Suppressor macrophage treated with lipopolysaccharide for 4 hours (primary cell): ENCODE results near the gene BNC2.
"Not testable (repeated sequence)": the region's sequence is repeated elsewhere in the genome, so short reads cannot be mapped to it uniquely, and the experiment has no call there.

Experiments
- DNase-seq: peaks from one replicate; pipeline ENCODE4 v3.0.0-alpha.2; 2020

BNC2 gene, protein sequence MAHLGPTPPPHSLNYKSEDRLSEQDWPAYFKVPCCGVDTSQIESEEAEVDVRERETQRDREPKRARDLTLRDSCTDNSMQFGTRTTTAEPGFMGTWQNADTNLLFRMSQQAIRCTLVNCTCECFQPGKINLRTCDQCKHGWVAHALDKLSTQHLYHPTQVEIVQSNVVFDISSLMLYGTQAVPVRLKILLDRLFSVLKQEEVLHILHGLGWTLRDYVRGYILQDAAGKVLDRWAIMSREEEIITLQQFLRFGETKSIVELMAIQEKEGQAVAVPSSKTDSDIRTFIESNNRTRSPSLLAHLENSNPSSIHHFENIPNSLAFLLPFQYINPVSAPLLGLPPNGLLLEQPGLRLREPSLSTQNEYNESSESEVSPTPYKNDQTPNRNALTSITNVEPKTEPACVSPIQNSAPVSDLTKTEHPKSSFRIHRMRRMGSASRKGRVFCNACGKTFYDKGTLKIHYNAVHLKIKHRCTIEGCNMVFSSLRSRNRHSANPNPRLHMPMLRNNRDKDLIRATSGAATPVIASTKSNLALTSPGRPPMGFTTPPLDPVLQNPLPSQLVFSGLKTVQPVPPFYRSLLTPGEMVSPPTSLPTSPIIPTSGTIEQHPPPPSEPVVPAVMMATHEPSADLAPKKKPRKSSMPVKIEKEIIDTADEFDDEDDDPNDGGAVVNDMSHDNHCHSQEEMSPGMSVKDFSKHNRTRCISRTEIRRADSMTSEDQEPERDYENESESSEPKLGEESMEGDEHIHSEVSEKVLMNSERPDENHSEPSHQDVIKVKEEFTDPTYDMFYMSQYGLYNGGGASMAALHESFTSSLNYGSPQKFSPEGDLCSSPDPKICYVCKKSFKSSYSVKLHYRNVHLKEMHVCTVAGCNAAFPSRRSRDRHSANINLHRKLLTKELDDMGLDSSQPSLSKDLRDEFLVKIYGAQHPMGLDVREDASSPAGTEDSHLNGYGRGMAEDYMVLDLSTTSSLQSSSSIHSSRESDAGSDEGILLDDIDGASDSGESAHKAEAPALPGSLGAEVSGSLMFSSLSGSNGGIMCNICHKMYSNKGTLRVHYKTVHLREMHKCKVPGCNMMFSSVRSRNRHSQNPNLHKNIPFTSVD

DNA sequence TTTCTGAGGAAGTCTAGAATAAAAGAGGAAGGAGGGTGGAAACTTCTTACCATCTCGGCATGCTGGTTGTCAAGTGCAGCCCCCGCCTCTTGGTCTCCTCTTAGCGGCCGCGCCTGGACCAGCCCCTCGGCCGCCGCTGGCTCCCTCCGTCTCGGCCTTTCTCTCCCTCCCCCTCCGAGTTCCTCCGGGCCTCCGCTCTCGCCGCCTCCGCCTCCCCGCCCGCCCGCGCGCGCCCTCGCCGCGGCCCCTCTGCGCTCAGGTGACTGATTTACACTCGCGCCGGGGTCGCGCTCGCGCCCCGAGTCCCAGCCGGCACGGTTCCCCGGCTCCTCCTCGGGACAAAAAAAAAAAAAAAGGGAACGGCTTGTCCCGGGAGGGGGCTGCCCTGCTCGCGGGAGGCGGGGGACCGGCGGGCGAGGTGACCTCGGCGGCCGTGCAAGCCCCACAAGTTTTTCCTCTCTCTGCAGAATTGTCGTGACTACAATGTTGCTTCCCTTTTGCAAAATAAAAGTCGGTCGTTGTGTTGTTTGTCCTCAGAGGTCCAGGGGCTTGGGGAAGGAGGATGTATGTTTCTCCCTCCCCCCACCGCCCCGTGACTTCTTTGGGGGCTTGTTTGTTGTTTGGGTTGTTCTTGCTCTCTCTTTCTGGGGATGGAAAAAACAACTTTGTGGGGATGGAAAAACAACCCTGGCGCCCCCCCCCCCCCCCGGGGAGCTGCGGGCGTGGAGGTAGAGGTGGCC is at the start of gene BNC2:
TSS of gene BNC2 (minus strand) at position 75 of the 740 bp plus-strand sequence. CDS start at position 53, 22 bp downstream.
- peak; percentile 35 for DNase-seq

DNA sequence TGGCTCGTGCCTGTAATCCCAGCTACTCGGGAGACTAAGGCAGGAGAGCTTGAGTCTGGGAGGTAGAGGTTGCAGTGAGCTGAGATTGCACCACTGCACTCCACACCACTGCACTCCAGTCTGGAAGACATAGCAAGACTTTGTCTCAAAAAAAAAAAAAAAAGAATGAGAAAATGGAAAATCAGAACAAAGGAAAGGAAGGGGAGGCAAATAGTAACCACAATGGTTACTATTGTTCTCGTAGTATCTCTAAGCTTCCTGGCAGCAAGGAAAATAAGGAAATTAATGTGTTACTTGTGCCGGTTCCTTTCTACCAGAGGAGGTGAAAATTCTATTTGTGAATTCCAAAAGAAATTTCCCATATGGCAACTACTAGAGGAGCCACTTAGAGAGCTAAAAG is 48.5 kb upstream of the BNC2 start:
- DNase-seq = no peak

DNA sequence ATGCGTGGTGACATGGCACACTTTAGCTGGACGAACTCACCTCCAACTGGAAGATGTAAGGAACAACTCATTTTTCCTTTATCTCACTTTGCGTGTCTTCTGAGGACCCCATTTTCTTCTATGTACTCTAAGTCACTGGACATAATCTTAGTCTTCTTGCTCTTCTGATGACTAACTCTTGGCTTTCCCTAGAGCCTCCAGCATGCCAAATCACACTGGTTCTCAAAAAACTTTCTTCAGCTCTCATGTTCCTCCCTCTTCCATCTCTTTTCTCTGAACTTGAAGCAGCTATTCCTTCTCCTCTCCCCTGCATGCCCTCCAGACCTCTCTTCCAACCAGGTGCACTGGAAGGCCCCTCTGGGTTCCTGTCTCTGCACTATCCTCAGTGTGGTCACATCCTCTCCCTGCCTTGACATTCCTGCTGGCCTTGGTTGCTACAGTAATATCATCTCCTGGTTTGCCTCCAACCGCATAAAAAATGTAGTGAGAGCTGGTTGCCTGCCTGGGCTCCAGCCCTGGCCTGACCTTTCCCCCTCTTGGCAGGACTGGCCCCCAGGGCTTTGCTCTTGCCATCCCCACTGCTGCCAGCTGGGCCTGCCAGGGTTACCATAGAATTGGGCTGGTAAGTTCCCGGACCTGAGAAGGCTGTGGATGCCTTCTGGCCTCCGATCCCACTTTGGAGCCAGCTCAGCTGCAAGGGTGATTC is 44.8 kb upstream of the BNC2 start:
- DNase-seq = no peak

DNA sequence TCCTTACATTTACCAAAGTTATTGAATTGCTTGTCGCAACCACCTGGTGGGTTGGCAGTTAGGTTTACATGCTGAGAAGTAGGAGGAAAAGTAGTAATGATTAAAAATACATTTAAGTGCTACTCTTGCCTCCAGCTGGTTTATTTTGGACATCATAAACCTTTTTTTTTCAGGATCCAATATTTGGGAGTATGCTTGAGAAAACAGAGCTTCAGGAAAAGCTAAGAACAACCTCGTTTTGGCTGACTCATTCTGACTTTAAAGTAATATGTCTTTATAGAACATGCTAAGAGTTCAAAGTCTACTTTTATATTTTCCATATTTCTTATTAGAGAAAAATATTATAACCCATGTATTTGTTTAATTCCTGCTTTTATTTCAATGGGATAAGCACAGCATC is 41.7 kb upstream of the BNC2 start:
- DNase-seq = no peak

DNA sequence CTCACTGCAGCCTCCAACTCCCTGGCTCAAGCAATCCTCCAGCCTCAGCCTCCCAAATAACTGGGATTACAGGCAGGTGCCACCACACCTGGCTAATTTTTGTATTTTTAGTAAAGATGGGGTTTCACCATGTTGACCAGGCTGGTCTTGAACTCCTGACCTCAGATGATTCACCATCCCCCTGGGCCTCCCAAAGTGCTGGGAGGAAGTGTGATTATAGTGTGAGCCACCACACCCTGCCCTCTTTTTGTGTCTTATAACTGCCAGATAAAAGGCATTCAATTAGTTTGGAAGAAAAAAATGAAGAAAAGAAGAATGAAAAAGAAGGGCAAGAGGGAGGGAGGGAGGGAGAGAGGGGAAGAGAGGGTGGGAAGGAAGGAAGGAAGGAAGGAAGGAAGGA is 37.7 kb upstream of the BNC2 start:
- not testable (repeated sequence) for DNase-seq

DNA sequence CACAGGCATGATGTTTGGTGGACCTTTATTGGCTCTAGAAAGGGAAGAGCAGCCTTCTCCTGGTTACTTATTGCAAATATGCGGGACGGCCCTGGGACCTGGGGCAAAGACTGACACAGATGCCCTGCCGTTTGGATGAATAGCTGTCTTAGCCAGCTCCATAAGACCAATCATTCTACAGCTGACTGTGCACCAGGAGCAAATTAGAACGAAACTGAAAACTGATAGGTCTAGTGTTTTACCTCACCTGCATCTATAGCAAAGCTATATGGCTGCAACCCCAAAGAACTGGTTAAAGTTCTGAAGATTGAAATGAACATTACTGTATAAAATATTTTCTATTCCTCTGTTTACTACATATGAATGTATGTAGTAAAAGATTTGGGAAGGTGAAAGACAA is 34.2 kb upstream of the BNC2 start:
- DNase-seq = no peak

DNA sequence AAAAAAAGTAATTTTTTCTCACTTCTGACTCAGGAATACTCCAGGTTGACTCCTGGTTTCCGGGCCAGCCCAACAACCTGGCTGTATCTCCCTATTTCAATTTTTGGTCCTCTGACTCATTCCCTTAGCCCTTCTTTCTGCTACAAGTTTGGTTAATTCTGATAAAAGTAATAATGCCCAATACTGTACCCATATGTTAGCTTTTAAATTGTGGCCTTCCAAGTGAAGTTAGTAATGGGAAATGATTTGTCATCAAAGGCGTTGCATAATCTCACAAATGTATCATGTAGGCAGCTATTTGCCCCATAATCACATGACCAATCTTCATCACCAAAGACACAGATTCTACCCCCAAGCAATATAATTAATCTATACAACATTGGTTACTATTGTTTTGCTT is 31.1 kb upstream of the BNC2 start:
- peak; percentile 55 for DNase-seq

DNA sequence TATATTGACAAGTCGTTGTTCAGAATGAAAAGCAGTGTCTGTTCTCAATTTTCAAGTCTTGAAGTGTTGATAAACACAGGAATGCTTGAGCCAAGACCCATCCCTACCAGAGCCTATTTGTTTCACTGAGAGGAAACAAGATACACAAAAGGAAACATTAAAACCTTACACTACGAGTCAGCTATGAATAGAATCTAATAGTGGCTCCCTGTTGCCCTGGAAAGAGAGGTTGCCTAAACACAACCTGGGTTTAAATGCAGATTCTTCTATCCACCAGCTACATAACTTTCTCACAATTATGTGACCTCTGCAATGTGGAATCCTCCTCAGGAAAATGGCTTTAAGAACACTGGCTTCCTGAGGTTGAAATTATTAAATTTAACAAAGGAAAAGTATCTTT is 29.1 kb upstream of the BNC2 start:
- DNase-seq = no peak

DNA sequence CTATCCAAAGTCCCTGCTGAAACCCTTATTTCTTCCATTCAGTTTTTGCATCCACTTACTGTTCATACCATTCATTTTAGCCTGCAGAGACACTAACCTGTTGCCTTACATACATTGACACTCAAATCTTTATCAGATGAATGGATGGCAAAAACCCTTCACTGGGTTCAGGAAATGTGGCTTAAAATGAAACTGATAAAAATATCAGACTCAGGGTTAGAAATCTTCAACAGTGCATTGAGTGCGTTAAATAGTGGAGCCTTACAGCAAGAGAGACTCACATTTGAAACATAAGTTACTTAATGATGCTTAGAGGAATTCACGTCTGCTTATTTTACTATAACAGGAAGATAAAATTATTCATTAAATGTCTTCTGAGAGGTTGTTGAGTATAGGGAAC is 28.0 kb upstream of the BNC2 start:
- DNase-seq = no peak

DNA sequence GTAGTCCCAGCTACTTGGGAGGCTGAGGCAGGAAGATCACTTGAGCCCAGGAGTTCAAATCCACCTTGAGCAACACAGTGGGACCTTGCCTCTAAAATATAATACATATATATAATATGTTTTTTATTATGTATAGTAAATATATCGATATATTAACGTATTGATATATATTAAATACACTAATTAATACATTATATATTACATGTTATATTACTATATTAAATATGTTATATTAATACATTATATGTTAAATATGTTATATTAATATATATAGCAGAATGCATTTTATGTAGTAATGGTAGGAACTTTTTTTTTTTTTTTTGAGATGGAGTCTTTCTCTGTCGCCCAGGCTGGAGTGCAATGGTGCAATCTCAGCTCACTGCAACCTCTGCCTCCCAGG is 18.1 kb upstream of the BNC2 start:
- no peak for DNase-seq

DNA sequence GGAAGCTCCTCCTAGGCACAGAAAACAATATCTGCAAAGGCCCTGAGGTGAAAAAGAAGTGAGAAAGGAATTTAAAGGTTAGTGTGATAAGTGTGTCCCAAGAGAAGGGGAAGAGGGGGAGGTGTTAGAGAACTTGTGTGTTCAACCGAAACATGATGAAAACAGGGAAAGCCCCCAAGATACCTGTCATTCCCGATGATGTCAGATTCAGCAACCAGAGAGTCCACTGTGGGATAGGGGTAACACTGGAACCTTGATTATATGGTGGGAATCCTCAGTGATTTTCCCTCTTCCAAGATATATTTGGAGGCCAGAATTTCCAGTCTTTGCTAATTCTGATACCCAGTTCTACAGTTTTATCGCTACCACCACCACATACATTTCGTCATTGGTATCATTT is 15.5 kb upstream of the BNC2 start:
- DNase-seq = peak; percentile 11

DNA sequence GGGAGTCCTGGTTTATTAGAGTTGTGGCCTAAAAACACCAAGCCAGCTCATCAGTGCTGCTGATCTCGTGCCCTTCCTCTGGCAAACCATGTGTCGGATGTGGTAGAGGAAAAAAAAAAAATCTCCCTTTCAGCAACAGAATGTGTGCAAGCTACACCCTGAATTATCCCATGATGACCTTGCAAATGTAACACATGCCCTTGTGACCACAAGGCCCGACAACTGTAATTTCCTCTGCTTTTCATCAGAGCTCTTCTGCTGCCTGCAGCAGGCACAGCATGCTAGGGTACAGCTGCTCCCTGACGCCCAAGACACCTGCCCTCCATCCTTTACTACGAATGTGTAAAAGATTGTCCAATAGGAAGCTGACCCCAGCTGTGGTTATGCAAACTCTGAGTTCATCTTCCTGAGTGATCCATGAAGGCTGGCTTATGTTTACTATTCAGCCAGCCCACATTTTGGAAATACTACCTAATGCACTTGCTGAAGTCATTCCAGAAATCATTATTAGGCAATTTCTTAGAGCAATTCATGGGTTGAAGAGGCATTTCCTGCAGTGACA is 14.6 kb upstream of the BNC2 start:
- peak; percentile 83 for DNase-seq

DNA sequence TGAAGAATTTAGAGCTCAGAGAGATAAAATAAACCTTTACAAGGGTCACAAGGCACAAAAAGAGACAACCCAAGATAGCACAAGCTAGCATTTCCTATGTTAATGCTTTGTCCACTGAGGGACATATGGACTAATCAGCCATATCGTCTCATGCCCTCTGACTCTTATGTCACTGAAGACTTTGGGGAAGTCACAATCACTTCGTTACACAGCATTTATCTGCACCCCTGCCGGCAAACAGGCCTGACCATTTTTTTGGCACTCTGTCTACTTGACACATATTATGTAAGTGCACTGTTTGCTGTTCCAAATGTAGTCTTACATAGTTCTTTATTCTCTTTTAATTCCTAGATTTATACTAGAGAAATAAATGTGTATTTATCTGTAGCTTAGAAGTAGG is 13.9 kb upstream of the BNC2 start:
- peak; percentile 62 for DNase-seq

DNA sequence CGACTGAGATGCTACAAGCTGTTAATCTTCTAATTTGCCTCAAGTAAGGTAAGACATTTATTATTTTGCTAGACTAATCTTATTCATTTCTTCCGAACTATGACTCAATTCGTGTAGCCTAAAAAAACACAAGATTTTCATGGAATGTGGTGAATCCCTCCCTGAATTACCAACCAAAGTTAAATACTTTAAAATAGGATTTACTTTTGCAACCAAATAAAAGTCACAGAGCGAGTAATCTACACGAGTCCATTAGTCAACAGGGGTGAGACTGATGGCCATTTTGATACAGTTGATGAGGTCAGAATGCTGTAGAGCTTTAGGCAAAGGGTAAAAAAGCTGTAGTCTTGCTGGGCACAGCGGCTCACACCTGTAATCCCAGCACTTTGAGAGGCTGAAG is 13.1 kb upstream of the BNC2 start:
- DNase-seq = peak; percentile 19

DNA sequence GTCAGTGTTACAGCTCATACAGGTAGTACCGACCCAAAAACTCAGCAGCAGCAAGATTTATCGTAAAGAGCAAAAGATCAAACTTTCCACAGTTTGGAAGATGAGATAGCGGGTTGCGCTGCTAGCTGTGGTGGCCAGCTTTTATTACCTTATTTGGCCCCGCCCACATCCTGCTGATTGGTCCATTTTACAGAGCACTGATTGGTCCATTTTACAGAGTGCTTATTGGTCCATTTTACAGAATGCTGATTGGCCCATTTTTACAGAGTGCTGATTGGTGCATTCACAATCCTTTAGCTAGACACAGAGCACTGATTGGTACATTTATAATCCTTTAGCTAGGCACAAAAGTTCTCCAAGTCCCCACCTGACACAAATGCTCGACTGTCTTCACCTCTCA is 12.0 kb upstream of the BNC2 start:
- DNase-seq = not testable (repeated sequence)

DNA sequence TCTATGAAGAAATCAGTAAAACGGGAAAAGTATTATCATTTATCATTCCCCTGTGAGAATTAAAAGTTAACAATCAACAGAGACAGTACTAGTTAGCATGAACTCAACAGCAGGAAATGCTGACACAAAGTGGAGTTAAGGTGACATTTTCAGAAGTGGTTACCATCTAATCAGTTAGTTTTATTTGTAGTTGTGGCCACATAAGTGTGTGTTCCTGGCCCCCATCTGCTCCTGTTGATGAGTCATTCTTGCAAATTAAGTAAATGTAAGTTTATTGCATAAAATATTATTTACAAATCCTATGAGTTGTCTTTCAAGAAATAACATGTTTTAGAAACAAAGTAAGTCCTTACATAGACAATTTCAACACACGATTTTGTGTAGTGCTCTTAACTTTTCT is 8.9 kb upstream of the BNC2 start:
- DNase-seq = no peak

DNA sequence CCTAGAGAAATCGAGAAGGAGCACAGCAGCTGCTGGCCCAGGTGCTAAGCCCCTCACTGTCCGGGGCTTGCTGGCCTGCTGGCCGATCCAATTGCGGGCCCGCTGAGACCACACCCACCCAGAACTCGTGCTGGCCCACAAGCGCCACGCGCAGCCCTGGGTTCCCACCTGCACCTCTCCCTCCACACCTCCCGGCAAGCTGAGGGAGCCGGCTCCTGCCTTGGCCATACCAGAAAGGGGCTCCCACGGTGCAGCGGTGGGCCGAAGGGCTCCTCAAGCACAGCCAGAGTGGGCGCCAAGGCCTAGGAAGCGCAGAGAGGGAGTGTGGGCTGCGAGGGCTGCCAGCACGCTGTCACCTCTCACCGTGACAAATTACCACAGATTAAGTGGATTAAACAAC is 6.8 kb upstream of the BNC2 start:
- DNase-seq = no peak

DNA sequence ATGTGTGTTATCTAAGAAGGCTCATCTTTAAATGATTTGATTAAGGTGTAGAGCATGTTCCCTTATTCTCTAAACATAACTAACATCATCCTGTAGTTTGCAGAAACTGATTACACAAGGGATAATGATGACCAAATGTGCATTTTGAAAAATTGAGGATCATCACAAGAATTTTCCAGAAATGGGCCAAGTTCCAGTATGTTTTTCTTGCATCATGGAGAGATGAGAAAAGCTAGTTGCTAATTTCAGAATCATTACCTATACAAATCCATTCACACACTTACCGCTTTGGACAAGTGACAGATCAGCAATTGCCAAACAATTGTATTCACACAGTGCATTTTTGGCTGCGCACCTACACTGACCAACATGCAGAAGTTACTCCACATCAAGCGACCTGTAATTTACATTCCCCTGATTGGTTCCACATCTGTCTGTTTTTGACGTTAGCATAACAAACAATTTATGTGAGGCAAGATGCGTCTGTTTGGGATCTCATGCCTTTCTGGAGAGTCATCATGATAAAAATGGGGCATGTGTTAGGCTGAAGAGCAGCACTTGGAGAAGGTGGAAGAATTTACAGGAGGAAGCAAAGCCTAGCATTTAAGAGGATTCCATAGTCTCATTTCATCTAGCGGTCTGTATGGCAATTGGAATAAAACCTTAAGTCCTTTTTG is 2.8 kb upstream of the BNC2 start:
- no peak for DNase-seq

DNA sequence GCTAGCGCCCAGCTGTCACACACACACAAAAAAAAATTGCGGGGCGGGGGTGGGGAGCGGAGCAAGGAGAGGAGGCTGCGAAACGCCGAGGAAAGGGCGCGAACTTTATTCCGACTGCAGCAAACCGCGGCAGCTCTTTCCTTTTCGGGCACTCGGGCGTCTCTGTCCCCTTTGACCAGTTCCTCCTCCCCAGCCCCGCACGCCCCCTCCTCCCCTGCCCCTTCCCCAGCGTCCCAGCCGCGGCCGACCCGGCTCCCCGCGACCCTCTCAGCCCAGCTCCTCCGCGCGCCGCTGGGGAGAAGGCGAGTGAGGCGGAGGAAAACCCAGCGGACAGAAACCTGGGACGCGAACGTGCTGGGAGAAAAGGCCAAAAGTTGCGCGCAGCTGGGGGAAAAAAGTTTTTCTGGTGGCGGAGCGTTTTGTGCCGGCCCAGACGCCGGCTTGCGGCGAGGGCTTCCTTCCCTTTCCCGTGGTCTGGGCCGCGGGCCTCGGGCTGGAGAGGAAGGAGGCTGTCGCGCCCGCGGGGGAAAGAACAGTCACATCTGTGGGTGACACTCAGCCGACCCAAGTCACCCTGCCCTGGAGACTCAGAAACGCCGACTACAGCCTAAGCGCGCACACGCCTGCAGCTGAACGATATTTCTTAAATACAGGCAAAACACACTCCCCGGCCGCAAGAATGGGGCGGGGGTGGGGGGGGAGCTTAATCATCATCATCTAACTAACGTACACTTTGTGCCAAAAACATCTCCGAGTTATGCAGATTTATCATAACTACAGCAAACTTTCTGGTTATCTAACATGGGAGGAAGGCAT is 1.1 kb upstream of the BNC2 start:
- peak; percentile 72 for DNase-seq

DNA sequence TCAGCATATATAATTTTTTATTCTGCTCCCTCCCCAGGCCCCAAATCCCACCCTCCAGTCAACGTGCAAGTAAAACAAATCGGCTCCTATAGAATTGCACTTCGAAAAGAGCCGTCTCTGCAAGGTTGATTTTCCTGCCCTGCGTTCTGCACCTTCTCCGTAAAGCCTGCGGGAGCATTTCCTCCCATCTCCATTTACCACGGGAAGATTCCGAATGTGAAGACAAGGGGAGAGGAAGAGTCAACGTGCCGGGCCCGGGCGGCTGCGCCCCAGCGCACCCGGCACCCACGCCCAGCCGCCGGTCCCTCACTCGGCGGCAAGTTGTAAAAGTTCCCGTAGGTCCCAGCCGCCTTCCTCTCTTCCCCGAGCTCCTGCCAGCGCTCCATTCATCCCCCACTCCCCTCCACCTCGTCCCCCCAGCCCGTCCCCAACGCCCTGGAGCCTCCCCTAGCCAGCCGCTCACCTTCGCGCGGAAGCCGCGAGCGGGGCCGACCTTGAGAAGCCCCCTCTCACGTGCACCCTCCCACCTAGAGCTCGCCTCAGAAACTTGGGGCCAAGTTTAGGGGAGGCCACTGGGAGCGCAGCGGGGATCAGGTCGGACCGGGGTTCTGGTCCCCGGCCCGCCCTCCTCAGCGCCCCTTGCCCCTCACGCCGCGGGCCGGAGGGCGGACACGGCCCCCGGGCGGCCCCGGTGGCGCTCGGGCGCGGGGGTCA is 431 bp downstream of the BNC2 start:
- peak; percentile 29 for DNase-seq
